ENCODE results near the gene KCNK10. TPM values are rescaled to one million over a fixed set of nuclear protein-coding genes. Genes with fewer than 3 reads are reported as not detected.

The KCNK10 gene
- total RNA-seq, 1 experiment from 2014 or later, result not detected

DNA sequence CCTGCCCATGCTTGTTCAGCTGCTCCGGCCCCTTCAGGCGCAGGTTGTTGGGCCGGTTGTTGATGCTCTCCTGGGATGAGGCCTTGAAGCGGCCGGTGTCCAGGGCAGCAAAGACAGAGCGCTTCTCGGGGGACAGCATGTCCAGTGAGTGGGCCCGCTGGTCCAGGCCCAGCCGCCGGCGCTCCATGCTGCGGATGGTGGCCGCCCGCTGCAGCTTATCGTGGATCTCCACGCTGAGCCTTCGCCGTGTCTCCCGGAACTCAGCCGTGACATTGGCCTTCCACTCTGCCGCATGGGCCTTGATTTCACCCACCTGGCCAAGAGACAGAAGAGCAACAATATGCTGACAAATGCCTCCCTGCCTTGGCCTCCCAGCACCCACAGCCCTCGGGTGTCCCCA lies 137.2 kb downstream of the KCNK10 start:
- CTCF ChIA-PET, result no interaction called here
- intact Hi-C loops (cut with micrococcal nuclease; ENCODE audit: unreplicated experiment), result loop anchor here (5.0 kb wide), 1 partner anchor 251 kb away; no protein-coding TSS in a partner anchor
- H3K9me3 ChIP-seq (ENCODE audit: low read depth, low read length, poor library complexity, severe bottlenecking), result no peaks in the 10 kb centered on the region
- no peaks in the 10 kb centered on the region for H3K36me3 ChIP-seq (ENCODE audit: insufficient read depth, low read length, poor library complexity, severe bottlenecking)
- TF ChIP-seq EZH2 (IDR thresholded peaks at IDR 0.05; ENCODE audit: borderline replicate concordance, low read depth, low read length, poor library complexity, severe bottlenecking), result no peak
- TF ChIP-seq, protein P1, sequence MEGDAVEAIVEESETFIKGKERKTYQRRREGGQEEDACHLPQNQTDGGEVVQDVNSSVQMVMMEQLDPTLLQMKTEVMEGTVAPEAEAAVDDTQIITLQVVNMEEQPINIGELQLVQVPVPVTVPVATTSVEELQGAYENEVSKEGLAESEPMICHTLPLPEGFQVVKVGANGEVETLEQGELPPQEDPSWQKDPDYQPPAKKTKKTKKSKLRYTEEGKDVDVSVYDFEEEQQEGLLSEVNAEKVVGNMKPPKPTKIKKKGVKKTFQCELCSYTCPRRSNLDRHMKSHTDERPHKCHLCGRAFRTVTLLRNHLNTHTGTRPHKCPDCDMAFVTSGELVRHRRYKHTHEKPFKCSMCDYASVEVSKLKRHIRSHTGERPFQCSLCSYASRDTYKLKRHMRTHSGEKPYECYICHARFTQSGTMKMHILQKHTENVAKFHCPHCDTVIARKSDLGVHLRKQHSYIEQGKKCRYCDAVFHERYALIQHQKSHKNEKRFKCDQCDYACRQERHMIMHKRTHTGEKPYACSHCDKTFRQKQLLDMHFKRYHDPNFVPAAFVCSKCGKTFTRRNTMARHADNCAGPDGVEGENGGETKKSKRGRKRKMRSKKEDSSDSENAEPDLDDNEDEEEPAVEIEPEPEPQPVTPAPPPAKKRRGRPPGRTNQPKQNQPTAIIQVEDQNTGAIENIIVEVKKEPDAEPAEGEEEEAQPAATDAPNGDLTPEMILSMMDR (conservative IDR thresholded peaks at IDR 0.05; ENCODE audit: low read depth, low read length), result no peak
- POLR2A ChIA-PET (ENCODE audit: low non-redundant PET), result no interaction called here
- H3K27ac ChIP-seq (ENCODE audit: low read depth, low read length, poor library complexity, severe bottlenecking), result no peak overlapping the region
- DNase-seq (ENCODE audit: low spot score), result no peak
- no peak overlapping the region for H3K4me3 ChIP-seq (ENCODE audit: low read depth, low read length, poor library complexity, severe bottlenecking)
- BruUV-seq (replicated peaks), result no TSS peak
- H3K4me1 ChIP-seq (ENCODE audit: insufficient read depth, low read length, poor library complexity, severe bottlenecking), result no peaks in the 10 kb centered on the region
- no peaks in the 10 kb centered on the region for H3K27me3 ChIP-seq (replicated peaks; ENCODE audit: insufficient read depth, low read depth, low read length, poor library complexity)

DNA sequence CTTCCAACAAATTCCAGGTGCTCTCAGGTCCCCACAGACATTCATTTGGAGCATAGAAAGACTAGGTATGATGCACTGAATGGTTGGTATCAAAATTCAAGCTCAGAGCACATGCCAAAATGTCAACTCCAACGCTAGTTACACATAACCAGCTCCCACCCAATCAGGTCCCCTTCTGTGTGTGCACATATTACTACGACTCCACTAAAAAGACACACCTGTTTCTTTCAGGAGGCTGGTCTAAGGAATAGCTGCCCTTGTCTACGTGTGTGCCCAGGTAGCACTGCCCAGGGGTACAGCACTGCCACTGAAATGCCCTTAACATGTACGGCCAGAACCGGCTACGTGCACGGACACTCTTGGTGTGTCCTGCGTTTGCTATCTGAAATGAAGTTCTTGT lies 138.1 kb downstream of the KCNK10 start:
- H3K4me1 ChIP-seq (ENCODE audit: insufficient read depth, low read length, poor library complexity, severe bottlenecking), result no peaks in the 10 kb centered on the region
- TF ChIP-seq, protein P1 (conservative IDR thresholded peaks at IDR 0.05; ENCODE audit: low read depth, low read length), result no peak
- no peak for TF ChIP-seq EZH2 (IDR thresholded peaks at IDR 0.05; ENCODE audit: borderline replicate concordance, low read depth, low read length, poor library complexity, severe bottlenecking)
- BruUV-seq (replicated peaks), result no TSS peak
- no peak overlapping the region for H3K4me3 ChIP-seq (ENCODE audit: low read depth, low read length, poor library complexity, severe bottlenecking)
- no peak for DNase-seq (ENCODE audit: low spot score)
- intact Hi-C loops (cut with micrococcal nuclease; ENCODE audit: unreplicated experiment), result loop anchor here (5.0 kb wide), 1 partner anchor 252 kb away; no protein-coding TSS in a partner anchor
- H3K27ac ChIP-seq (ENCODE audit: low read depth, low read length, poor library complexity, severe bottlenecking), result no peak overlapping the region
- ChIA-PET POLR2A (ENCODE audit: low non-redundant PET) (no interaction called here), CTCF (no interaction called here)
- H3K9me3 ChIP-seq (ENCODE audit: low read depth, low read length, poor library complexity, severe bottlenecking), result no peaks in the 10 kb centered on the region
- no peaks in the 10 kb centered on the region for H3K27me3 ChIP-seq (replicated peaks; ENCODE audit: insufficient read depth, low read depth, low read length, poor library complexity)
- H3K36me3 ChIP-seq (ENCODE audit: insufficient read depth, low read length, poor library complexity, severe bottlenecking), result no peaks in the 10 kb centered on the region

- TF ChIP-seq EZH2 (IDR thresholded peaks at IDR 0.05; ENCODE audit: borderline replicate concordance, low read depth, low read length, poor library complexity, severe bottlenecking), result no peak
- TF ChIP-seq, protein P1 (conservative IDR thresholded peaks at IDR 0.05; ENCODE audit: low read depth, low read length), result no peak
- Histone ChIP-seq H3K4me3 (ENCODE audit: low read depth, low read length, poor library complexity, severe bottlenecking) (no peak overlapping the region), H3K9me3 (ENCODE audit: low read depth, low read length, poor library complexity, severe bottlenecking) (no peaks in the 10 kb centered on the region), H3K27me3 (replicated peaks; ENCODE audit: insufficient read depth, low read depth, low read length, poor library complexity) (no peaks in the 10 kb centered on the region), H3K4me1 (ENCODE audit: insufficient read depth, low read length, poor library complexity, severe bottlenecking) (no peaks in the 10 kb centered on the region), H3K36me3 (ENCODE audit: insufficient read depth, low read length, poor library complexity, severe bottlenecking) (no peaks in the 10 kb centered on the region), H3K27ac (ENCODE audit: low read depth, low read length, poor library complexity, severe bottlenecking) (no peak overlapping the region)
- ChIA-PET POLR2A (ENCODE audit: low non-redundant PET) (no interaction called here), CTCF (interaction anchor here (0.6 kb wide), 1 partner anchor 152 kb away, joined by 3 read pairs; no protein-coding TSS in a partner anchor)
- intact Hi-C loops (cut with micrococcal nuclease; ENCODE audit: unreplicated experiment), result no loop called here
- DNase-seq (ENCODE audit: low spot score), result no peak
- no TSS peak for BruUV-seq (replicated peaks)
Measured at GRCh38 chr14:88181072-88181471, 142.0 kb downstream of the KCNK10 start.
